ENCODE data around the gene MXRA7.

DNA sequence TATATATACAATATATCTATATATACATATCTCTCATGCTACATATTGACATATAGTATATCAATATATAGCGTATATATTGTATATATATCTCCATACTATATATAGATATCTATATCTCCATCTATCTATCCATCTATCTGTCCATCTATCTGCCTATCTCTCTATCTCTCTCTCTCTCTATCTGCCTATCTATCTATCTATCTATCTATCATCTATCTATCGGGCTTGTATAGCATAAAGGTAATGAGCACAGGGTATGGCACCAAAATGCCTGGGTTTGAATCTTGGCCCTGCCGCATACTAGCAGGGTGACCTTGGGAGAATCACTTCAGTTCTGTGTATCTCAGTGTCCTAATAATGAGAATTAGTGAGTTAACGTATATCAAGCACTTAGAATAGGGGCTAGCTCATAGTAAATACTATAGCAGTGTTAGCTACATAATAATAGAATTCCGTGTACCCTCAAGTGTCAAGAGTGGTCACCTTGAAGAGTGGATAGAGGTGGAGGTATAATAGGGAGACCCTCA lies 68.7 kb downstream of the MXRA7 start:
- TF ChIP-seq NFIC (IDR thresholded peaks at IDR 0.05; ENCODE audit: borderline replicate concordance) (no peak), FOSL2 (IDR thresholded peaks at IDR 0.05; ENCODE audit: borderline replicate concordance, low read depth) (no peak), EP300 (IDR thresholded peaks at IDR 0.05; ENCODE audit: borderline replicate concordance in 1 of 2, low read depth in 1 of 2, low read length in 1 of 2) (no peak), RCOR1 (IDR thresholded peaks at IDR 0.05; ENCODE audit: low read length) (no peak), IRF3 (IDR thresholded peaks at IDR 0.05; ENCODE audit: low read depth, low read length) (no peak), RAD21 (IDR thresholded peaks at IDR 0.05; ENCODE audit: low read length) (no peak), USF2 (IDR thresholded peaks at IDR 0.05; ENCODE audit: borderline replicate concordance, low read depth, low read length) (no peak), RXRA (IDR thresholded peaks at IDR 0.05; ENCODE audit: borderline replicate concordance, low read depth) (no peak), EZH2phosphoT487 (IDR thresholded peaks at IDR 0.05; ENCODE audit: borderline replicate concordance, low read depth) (no peak), YY1 (IDR thresholded peaks at IDR 0.05; ENCODE audit: low read depth) (no peak), GABPA (IDR thresholded peaks at IDR 0.05; ENCODE audit: low read depth) (no peak), SMC3 (IDR thresholded peaks at IDR 0.05; ENCODE audit: low read depth, low read length) (no peak)
- TF ChIP-seq, protein P1, sequence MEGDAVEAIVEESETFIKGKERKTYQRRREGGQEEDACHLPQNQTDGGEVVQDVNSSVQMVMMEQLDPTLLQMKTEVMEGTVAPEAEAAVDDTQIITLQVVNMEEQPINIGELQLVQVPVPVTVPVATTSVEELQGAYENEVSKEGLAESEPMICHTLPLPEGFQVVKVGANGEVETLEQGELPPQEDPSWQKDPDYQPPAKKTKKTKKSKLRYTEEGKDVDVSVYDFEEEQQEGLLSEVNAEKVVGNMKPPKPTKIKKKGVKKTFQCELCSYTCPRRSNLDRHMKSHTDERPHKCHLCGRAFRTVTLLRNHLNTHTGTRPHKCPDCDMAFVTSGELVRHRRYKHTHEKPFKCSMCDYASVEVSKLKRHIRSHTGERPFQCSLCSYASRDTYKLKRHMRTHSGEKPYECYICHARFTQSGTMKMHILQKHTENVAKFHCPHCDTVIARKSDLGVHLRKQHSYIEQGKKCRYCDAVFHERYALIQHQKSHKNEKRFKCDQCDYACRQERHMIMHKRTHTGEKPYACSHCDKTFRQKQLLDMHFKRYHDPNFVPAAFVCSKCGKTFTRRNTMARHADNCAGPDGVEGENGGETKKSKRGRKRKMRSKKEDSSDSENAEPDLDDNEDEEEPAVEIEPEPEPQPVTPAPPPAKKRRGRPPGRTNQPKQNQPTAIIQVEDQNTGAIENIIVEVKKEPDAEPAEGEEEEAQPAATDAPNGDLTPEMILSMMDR (IDR thresholded peaks at IDR 0.05), result no peak

All from SK-N-SH (cell line).